GM19395 (cell line): Measurements from ENCODE around the gene TUBB4B.

ENCODE experiments used
- ATAC-seq: cut with Tn5 transposase; IDR thresholded peaks from one replicate; pipeline ENCODE4 v1.9.1; 2021; ENCODE audit warnings: mild to moderate bottlenecking, moderate library complexity; ENCODE audit not compliant: unreplicated experiment

The TUBB4B gene

DNA sequence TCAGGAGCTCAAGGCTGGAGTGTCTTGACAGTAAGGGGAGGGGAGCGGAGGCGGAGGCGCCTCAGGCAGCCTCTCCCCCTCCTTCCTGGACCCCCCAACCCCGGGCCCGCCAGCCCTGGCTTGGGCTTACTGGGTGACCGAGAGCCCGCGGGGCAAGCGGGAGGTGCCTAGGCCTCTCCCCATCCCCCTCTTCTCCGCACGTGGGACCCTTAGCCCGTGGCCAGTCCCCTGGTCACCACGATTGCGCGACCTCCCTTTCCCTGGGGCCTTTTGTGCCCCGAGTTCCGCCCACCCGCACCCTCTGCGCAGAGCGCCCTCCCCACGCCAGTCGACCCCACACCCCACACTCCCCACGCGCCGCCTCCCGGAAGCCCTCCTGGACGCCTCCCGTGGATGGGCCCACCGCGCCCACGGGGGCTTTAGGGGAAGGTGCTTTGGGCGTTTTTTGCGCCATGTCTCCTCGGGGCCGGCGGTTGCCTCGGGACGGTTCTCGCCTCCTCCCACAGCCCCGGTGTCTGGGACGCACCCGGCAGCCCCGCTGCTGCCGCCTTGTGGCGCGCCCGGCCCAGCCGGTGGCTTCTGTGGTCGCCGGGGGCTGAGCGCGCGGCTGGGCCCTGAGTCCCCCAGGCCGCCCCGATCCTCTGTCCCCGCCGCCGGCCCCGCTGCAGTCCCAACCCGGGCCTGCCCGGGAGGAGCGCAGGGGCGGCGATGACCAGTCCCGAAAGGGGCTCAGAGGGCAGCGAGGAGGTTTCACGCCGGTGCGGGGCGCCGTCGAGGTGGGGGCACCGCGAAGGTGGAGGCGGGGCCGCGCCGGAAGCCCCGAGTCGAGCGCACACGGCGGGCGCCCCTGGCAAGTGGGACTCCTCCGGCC lies 39.6 kb downstream of the TUBB4B start:
- ATAC-seq, result no peak

DNA sequence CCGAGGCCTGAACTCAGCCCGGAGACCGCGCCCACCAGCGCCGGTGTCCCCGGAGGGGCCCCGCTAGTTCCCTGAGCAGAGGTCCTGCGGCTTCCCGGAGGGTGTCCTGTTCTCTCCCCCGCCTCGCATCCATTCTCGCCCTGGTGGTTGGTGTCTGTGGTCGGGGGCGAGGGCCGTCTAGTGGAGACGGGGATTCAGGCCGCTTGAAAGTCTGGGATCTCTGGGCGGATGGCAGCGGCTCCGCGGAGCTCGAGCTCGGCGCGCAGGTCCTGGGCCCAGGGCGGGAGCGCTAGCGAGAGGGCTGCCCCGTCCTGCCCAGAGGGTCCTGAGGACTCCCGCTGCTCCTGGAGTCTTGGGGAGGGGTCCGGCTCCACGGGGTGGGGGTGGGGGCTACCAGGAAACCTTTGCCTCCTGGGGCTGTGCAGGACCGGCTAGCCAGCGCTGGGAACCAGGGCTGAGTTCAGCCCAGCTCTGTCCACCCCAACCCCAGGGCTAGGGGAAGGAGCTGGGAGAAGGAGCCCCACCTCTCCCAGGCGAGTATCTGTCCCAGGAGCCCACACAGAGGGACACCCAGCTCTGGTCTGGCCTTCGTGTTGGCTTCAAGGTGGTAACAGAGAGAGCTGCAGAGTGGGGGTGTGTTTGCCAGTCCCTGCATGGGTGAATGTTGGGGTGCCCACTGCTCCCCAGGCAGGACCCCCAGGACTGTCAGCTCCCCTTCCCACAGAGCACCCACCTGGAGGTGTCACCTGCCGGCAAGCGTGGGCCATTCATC lies 40.4 kb downstream of the TUBB4B start:
- ATAC-seq, result no peak

DNA sequence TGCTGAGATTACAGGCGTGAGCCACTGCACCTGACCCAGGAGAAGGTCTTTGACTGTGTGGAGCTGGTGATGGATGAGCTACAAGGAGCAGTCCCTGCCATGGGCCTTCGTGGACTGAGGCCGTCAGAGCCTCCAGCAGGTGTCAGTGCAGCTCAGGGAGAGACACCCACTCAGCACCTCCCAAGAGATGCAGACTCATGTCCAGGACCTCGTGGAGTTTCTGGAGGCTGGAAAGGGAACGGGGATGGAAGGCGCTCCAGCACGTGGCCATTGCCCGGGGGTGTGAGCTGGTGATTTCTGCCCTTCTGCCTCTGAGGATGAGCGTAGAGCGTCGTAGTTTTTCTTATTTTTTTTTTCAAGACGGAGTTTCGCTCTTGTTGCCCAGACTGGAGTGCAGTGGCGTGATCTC lies 45.9 kb downstream of the TUBB4B start:
- no peak for ATAC-seq

DNA sequence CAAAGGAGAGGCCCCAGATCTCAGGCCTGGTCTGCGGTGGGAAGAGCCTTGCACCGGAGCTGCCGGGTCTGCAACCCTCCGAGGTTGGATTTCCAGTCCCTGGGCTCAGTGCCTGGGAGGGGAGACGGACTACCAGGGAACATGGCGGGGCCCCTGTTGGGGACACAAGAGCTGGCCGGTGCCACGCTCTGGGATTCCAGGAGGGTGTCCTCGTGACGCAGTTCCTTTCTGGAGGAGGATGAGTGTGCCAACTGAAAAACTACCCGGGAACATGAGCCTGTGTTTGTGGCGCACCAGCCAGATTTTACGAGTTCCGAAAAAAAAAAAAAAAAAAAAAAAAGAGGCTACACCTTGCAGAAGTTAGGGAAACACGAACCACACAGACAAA lies 52.0 kb downstream of the TUBB4B start:
- ATAC-seq, result no peak
